ENCODE results near the gene HNMT. TPM values are rescaled to one million over a fixed set of nuclear protein-coding genes. Genes with fewer than 3 reads are reported as not detected.
"Not testable (repeated sequence)": the region's sequence is repeated elsewhere in the genome, so short reads cannot be mapped to it uniquely, and the experiment has no call there.

Gene HNMT
- 12.1 and 14.1 TPM in 2 replicates for total RNA-seq (2014; rRNA removed; shearing (Covaris generic))

DNA sequence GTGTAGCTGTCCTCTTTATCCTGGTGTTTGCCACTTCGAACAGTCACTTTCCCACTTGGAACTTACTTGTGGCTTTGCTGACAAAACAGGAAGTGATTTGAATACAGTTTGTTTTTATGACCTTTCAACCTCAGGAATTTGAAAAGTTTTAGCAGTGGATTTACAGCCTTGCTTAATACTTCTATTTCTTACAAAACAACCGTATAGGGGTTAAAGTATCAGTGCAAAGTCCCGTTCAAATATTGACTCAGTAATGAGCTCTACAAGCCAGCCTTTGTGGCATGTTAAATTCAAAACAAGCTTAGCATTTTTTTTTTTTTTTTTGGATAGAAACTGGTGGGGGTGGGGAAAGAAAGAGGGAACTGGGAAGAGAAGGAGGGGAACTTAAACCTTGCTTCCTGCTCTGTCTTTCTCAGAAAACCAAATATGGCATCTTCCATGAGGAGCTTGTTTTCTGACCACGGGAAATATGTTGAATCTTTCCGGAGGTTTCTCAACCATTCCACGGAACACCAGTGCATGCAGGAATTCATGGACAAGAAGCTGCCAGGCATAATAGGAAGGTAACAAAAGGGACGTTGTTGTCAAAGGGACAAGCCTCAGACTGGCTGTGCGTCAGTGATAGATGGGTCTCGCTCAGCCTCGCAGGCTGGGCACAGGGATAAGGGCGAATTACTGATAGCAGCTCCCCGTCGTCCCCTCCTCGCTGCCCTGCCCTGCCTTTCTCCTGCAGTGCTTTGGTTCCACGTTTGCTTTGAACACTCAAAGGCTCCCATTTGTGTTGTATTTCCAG is at the start of gene HNMT:
Gene HNMT (plus strand): TSS at position 408 of the 793 bp plus-strand sequence. CDS start 19 bp downstream, at position 427.
- Histone ChIP-seq H3K27me3 (ENCODE audit: control insufficient read depth, insufficient read depth, low read length) (no peaks in the 10 kb centered on the region), H3K4me3 (ENCODE audit: insufficient read depth, low read depth, low read length) (peak within 1 kb of the TSS; percentile 28), H3K36me3 (replicated peaks; ENCODE audit: control insufficient read depth, insufficient read depth, low read length) (no peaks in the 10 kb centered on the region)
- no peak for DNase-seq

DNA sequence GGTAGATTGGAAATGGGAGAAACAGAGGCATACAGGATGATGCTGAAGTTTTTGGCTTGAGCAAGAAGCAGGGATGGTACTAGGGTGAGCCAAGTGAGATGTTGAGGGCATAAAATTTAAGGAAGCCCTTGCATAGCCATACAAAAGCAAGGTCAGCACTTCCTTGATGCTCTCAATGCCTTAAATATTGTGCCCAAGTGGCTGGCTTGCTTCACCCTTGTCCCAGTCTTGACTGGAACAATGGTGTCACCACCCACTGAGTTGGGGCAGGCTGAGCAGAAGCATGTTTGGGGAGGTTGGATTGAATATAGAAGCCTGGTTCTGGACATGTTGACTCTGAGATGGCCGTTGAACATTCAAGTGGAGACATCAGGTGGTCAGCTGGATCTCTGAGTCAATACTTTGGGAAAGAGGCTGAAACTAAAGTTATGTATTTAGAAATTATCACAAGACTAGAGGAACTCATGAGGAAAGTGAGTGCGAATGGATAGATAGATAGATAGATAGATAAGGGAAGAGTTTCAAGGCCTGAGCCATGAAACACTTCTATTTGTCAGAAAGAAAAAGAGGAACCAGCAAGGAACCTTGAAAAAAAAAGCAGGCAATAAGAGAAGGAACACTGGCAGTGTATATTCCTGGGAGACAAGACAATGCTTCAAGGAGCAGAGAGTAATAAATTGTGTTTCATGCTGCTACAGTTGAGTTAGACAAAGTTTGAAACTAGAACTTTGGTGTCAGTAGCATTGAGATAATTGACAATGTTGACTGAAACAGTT is 43.0 kb upstream of the HNMT start:
- H3K36me3 ChIP-seq (replicated peaks; ENCODE audit: control insufficient read depth, insufficient read depth, low read length) = no peaks in the 10 kb centered on the region
- no peak overlapping the region for H3K4me3 ChIP-seq (ENCODE audit: insufficient read depth, low read depth, low read length)
- no peak for DNase-seq
- no peaks in the 10 kb centered on the region for H3K27me3 ChIP-seq (ENCODE audit: control insufficient read depth, insufficient read depth, low read length)

DNA sequence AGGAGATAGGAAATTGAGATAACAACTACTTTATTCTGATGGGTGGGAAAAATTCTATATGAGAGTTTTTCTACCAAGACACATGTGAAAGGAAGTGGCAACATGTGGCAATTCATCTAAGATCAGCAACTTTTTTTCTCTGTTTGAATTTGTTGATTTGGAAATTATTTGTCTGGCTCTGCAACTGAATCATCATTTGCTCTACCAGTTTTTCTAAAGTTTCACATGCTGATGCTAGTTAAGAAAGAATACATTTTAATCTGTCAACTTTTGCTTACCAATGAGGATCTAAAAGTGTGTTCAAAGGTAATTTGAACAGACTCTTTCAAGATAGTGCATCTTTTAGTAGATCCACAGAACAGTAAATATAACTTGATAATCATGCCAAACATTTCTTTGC is 42.1 kb upstream of the HNMT start:
- H3K36me3 ChIP-seq (replicated peaks; ENCODE audit: control insufficient read depth, insufficient read depth, low read length); H3K4me3 ChIP-seq (ENCODE audit: insufficient read depth, low read depth, low read length); DNase-seq; H3K27me3 ChIP-seq (ENCODE audit: control insufficient read depth, insufficient read depth, low read length): not testable (repeated sequence)

DNA sequence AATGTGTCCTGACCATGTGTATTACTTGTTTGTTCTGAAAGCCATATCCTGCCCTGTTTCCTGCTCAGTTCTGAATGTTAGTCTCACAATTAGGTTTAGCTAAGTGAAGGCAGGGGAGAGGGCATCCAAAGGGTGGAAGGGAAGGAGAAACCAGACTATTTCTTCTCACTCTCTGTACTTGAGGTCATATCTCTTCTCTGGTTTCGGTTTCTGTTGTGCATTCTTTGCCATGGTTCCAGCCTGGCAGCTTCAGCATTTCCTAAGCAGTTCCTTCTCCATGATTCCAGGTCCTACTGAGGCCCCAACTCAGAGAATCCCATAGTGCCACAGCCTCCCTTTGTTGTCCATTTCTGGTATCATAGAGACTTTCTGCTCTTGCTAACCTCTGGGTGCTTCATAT is 40.3 kb upstream of the HNMT start:
- Histone ChIP-seq H3K4me3 (ENCODE audit: insufficient read depth, low read depth, low read length) (no peak overlapping the region), H3K36me3 (replicated peaks; ENCODE audit: control insufficient read depth, insufficient read depth, low read length) (no peaks in the 10 kb centered on the region), H3K27me3 (ENCODE audit: control insufficient read depth, insufficient read depth, low read length) (no peaks in the 10 kb centered on the region)
- DNase-seq = no peak

DNA sequence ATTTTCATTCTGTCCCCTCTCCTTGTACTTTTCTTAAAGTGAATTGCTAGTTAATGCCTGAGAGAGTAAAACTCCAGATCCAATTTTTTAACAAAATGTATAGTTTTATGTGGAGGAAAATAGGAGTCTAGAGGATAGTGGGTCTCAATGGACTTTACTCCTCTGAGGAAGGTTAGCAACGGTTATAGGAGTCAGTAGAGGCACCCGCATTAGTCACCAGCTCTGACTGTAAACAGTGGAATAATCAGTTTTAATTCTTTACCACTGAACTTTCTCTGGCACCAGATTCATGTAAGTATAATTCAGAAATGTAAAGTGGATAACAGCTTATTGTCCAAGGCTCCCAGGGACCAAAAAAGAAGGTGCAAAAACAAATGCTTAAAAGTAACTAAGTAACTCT is 38.7 kb upstream of the HNMT start:
- no peak for DNase-seq
- H3K27me3 ChIP-seq (ENCODE audit: control insufficient read depth, insufficient read depth, low read length) = no peaks in the 10 kb centered on the region
- H3K36me3 ChIP-seq (replicated peaks; ENCODE audit: control insufficient read depth, insufficient read depth, low read length) = no peaks in the 10 kb centered on the region
- no peak overlapping the region for H3K4me3 ChIP-seq (ENCODE audit: insufficient read depth, low read depth, low read length)

DNA sequence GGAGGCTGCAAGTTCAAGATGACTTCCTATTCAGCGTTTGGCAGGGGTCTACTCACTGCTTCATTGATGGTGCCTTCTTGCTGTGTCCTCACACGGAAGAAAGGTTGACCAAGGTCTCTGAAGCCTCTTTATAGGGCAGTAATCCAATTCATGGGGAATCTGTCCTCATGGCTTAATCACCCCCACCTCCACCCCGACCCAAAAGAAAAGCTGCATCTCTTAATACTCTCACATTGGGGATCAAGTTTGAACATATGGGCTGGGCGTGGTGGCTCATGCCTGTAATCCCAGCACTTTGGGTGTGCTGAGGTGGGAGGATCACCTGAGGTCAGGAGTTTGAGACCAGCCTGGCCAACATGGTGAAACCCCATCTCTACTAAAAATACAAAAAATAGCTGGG is 36.4 kb upstream of the HNMT start:
- Histone ChIP-seq H3K4me3 (ENCODE audit: insufficient read depth, low read depth, low read length) (no peak overlapping the region), H3K36me3 (replicated peaks; ENCODE audit: control insufficient read depth, insufficient read depth, low read length) (no peaks in the 10 kb centered on the region), H3K27me3 (ENCODE audit: control insufficient read depth, insufficient read depth, low read length) (no peaks in the 10 kb centered on the region)
- no peak for DNase-seq

DNA sequence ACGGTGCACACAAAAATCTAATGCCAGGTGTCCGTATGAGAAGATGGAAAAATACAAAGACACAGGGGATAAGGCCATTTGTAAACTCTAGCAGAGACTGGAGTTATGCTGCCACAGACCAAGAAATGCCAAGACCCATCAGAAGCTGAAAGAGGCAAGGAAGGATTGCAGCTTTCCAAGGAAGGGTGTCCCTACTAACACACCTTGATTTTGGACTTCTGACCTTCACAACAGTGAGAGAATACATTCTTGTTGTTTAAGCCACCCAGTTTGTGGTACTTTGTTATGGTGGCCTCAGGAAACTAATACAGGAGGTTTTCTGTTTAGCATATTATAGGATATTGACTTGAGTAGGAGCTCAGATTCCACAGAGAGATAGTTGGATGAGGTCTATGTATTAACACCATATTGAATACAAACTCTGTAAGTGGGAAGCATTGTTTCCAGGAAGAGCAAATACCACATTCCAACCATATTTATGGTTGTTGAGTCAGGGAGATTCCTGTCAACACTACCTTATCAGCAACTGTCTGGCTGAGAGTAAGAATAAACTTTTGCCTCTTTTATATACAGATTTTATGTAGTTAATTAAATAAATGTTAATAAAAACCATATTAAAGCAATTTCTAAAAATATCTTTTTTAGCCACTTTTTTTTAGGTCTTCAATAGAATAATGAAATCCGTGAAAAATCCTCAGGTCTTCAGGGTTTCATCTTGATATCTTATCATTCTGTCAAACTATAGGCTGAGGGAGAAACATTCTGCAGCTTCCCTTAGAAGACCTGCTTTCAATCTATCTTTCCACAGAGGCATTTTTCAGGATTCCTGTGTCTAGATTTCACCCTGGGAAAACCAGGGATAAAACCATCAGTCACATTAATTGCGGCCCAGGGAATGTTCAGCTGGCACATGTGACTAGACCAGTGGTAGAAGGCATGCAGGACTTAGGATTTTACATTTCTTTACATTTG is 35.4 kb upstream of the HNMT start:
- Histone ChIP-seq H3K27me3 (ENCODE audit: control insufficient read depth, insufficient read depth, low read length) (no peaks in the 10 kb centered on the region), H3K36me3 (replicated peaks; ENCODE audit: control insufficient read depth, insufficient read depth, low read length) (no peaks in the 10 kb centered on the region), H3K4me3 (ENCODE audit: insufficient read depth, low read depth, low read length) (no peak overlapping the region)
- no peak for DNase-seq

DNA sequence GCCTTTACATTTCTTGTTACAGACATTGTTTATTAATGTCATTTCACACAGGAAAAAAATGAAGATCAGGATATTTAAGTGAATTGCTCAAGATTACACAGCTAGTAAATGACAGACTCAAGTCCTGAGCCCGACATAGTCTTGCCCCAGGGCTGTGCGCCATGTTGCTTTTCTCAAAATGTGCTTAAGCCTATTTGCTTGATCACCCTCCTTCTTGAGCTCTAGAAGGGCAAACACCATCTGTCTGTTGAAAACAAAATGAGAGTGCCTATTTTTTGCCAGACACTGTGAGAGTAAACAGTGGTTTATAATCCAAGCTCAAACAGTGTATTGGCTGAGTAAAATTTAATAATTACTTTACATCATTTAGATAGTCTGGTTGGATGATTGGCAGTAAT is 34.8 kb upstream of the HNMT start:
- DNase-seq = no peak
- no peaks in the 10 kb centered on the region for H3K36me3 ChIP-seq (replicated peaks; ENCODE audit: control insufficient read depth, insufficient read depth, low read length)
- H3K4me3 ChIP-seq (ENCODE audit: insufficient read depth, low read depth, low read length) = no peak overlapping the region
- H3K27me3 ChIP-seq (ENCODE audit: control insufficient read depth, insufficient read depth, low read length) = no peaks in the 10 kb centered on the region

DNA sequence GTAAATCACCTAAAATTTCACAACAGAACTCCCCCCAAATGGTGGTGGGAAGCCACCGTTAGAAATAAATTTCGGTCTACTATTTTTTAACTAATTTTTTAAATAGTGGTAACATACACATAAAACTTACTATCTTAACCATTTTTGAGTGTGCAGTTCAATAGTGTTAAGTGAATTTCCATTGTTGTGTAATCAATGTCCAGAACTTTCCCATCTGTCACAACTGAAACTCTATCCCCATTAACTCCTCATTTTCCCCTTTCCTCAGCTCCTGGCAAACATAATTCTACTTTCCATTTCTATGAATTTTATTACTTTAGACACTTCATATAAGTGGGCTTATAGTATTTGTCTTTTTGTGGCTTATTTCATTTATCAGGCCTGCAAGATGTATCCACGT is 34.1 kb upstream of the HNMT start:
- no peaks in the 10 kb centered on the region for H3K27me3 ChIP-seq (ENCODE audit: control insufficient read depth, insufficient read depth, low read length)
- DNase-seq = no peak
- H3K4me3 ChIP-seq (ENCODE audit: insufficient read depth, low read depth, low read length) = no peak overlapping the region
- no peaks in the 10 kb centered on the region for H3K36me3 ChIP-seq (replicated peaks; ENCODE audit: control insufficient read depth, insufficient read depth, low read length)

DNA sequence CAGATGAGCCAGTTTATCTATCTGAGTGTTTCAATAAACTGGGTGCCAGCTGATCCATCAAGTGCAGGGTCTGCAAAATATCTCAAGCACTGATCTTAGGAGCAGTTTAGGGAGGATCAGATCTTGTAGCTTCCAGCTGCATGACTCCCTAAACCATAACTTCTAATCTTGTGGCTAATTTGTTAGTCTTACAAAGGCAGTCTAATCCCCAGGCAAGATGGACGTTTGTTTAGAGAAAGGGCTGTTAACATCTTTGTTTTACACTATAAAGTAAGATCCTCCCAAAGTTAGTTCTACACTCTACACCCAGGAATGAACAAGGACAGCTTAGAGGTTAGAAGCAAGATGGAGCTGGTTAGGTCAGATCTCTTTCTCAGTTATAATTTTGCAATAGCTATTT is 28.7 kb upstream of the HNMT start:
- Histone ChIP-seq H3K36me3 (replicated peaks; ENCODE audit: control insufficient read depth, insufficient read depth, low read length) (no peaks in the 10 kb centered on the region), H3K4me3 (ENCODE audit: insufficient read depth, low read depth, low read length) (no peak overlapping the region), H3K27me3 (ENCODE audit: control insufficient read depth, insufficient read depth, low read length) (no peaks in the 10 kb centered on the region)
- DNase-seq = no peak

DNA sequence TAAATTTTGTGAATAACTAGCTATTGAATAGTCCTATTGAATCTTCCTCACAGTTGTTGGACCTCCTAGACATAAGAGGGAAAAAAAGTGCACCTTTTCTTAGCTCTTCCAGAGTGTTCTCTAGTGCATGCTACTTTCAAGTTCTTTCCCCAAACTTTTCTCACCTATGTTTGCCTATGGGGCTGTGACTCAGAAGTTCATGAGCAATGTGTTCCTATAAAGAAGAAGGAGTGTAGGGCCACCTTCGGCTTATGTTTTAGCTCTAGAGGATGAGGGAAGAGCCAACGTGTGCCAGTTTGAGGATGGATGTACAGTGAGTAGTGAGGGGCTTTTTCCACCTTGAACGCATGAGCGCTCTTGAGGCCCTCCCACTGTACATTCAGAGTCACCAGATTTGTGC is 27.0 kb upstream of the HNMT start:
- Histone ChIP-seq H3K4me3 (ENCODE audit: insufficient read depth, low read depth, low read length) (no peak overlapping the region), H3K36me3 (replicated peaks; ENCODE audit: control insufficient read depth, insufficient read depth, low read length) (no peaks in the 10 kb centered on the region), H3K27me3 (ENCODE audit: control insufficient read depth, insufficient read depth, low read length) (no peaks in the 10 kb centered on the region)
- DNase-seq = no peak

DNA sequence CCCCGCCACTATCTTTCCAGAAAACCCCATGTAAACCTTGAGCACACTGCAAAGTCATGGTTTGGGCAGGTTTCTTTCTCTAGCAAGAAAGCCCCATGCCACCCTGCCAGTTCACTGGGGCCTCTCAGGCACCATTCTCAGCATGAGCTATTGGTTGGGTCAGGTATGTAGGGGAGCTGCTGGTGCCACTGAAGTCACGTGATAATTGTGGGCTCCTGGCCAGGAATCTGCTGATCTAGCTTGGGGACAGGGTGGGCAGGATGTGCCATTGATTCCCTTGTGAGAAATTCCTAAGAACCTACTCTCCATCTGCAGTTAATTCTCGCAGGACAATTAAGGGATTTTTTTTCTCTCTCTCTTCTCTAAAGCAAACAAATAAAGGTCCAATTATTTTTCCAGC is 26.5 kb upstream of the HNMT start:
- DNase-seq = no peak
- H3K4me3 ChIP-seq (ENCODE audit: insufficient read depth, low read depth, low read length) = no peak overlapping the region
- H3K36me3 ChIP-seq (replicated peaks; ENCODE audit: control insufficient read depth, insufficient read depth, low read length) = no peaks in the 10 kb centered on the region
- no peaks in the 10 kb centered on the region for H3K27me3 ChIP-seq (ENCODE audit: control insufficient read depth, insufficient read depth, low read length)

DNA sequence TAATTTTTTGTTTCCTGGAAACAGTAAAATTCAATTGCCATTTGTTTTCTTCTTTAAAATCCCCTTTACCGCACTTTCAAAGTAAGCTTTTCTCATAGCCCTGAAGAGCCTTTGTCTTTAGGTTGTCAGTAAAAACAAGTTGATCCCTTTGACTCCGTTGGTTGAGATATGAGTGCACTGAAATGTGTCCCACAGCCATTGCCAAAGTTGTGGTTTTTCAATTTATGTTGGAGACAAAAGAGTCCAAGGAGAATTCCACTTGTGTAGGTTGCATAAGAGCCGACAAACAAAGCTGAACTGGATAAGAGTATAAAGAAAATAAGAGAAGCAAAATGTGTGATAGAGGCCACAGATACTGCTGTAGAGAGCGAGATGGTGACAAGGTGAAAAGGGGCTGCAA is 26.1 kb upstream of the HNMT start:
- no peak overlapping the region for H3K4me3 ChIP-seq (ENCODE audit: insufficient read depth, low read depth, low read length)
- H3K27me3 ChIP-seq (ENCODE audit: control insufficient read depth, insufficient read depth, low read length) = no peaks in the 10 kb centered on the region
- DNase-seq = no peak
- no peaks in the 10 kb centered on the region for H3K36me3 ChIP-seq (replicated peaks; ENCODE audit: control insufficient read depth, insufficient read depth, low read length)

DNA sequence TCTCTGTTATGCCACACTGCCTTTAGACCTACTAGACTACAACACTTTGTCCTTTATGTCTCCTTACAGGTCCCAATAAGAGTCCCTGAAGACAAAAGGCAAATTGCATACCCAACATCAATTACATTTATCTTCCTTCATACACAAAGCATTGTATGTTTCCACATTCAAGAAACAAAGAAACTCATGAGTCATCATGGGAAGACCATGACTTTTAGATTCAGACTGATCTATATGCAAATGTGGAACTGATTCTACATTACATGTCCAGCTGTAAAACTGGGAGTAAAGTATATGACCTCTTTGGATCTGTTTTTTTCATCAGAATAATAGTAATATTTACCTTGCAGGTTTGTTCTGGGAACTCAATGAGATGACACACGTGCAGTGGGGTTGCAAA is 25.2 kb upstream of the HNMT start:
- DNase-seq = no peak
- H3K36me3 ChIP-seq (replicated peaks; ENCODE audit: control insufficient read depth, insufficient read depth, low read length) = no peaks in the 10 kb centered on the region
- no peak overlapping the region for H3K4me3 ChIP-seq (ENCODE audit: insufficient read depth, low read depth, low read length)

More for the DNA sequence above, 25.2 kb upstream of the HNMT start:
- no peaks in the 10 kb centered on the region for H3K27me3 ChIP-seq (ENCODE audit: control insufficient read depth, insufficient read depth, low read length)
